Measurements from ENCODE around the gene ATP5MC3.
A peak's percentile ranks its signal among the peaks of the same experiment; 100 is the strongest.
"Not testable (repeated sequence)": the region's sequence is repeated elsewhere in the genome, so short reads cannot be mapped to it uniquely, and the experiment has no call there.

Gene ATP5MC3

DNA sequence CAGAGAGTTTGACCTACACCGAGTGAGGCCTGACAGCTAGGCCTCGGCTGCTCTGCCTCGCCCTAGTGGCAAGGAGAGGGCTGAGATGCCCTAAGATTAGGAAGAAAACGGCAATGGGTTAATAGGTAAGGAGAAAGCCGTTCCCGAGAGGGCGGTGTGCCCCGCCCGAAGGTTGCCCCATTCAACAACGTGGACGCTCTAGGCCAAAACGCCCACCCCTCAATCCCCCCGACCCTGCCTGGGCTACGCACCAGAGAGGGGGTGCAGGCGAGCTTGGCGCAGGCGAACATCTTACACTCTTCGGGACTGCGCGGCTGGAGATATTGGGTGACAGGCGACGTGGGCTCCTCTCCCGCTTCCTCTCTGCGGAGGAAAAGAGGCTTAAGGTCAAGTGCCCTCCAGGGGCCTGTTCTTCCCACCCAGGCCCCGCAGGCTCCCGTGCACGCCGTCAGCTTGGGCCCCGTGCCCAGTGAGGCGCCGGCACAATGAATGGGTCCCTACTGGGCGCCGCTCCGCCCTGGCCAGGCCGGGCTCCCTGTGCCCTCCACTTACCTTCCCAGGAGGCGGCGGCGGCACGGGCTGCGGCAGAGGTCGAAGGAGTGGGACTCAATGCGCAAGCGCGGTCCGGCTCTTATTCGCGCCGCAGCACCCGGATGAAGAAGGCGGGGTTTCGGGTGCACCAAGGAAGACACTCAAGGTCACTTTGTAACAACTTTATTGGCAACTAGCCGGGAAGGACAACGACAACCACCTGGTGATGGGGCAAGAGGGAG lies at the start of gene ATP5MC3:
Gene ATP5MC3, minus strand, starts transcription at position 607 of the 773 bp plus-strand sequence. Its CDS starts 317 bp downstream, at position 290.
- no peaks in the 10 kb centered on the region for H3K27me3 ChIP-seq (ENCODE audit: control insufficient read depth, insufficient read depth, low read length)
- H3K4me3 ChIP-seq (ENCODE audit: low read depth, low read length): peak within 1 kb of the TSS; percentile 96
- H3K4me1 ChIP-seq: peaks cover 13% of the 10 kb centered on the region
- no peaks in the 10 kb centered on the region for H3K36me3 ChIP-seq (ENCODE audit: control insufficient read depth, insufficient read depth, low read length)
- peaks cover 2% of the 10 kb centered on the region for H3K9me3 ChIP-seq (ENCODE audit: control insufficient read depth, low read length)
- H3K9ac ChIP-seq: peak within 1 kb of the TSS; percentile 89
- peaks cover 22% of the 10 kb centered on the region for H3K79me2 ChIP-seq
- peak within 1 kb of the TSS; percentile 94 for H2AFZ ChIP-seq
- H3K4me2 ChIP-seq (ENCODE audit: low read length): peak within 1 kb of the TSS; percentile 82
- TF ChIP-seq, protein P1, sequence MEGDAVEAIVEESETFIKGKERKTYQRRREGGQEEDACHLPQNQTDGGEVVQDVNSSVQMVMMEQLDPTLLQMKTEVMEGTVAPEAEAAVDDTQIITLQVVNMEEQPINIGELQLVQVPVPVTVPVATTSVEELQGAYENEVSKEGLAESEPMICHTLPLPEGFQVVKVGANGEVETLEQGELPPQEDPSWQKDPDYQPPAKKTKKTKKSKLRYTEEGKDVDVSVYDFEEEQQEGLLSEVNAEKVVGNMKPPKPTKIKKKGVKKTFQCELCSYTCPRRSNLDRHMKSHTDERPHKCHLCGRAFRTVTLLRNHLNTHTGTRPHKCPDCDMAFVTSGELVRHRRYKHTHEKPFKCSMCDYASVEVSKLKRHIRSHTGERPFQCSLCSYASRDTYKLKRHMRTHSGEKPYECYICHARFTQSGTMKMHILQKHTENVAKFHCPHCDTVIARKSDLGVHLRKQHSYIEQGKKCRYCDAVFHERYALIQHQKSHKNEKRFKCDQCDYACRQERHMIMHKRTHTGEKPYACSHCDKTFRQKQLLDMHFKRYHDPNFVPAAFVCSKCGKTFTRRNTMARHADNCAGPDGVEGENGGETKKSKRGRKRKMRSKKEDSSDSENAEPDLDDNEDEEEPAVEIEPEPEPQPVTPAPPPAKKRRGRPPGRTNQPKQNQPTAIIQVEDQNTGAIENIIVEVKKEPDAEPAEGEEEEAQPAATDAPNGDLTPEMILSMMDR (IDR thresholded peaks at IDR 0.05): no peak
- peak within 1 kb of the TSS; percentile 91 for H3K27ac ChIP-seq

DNA sequence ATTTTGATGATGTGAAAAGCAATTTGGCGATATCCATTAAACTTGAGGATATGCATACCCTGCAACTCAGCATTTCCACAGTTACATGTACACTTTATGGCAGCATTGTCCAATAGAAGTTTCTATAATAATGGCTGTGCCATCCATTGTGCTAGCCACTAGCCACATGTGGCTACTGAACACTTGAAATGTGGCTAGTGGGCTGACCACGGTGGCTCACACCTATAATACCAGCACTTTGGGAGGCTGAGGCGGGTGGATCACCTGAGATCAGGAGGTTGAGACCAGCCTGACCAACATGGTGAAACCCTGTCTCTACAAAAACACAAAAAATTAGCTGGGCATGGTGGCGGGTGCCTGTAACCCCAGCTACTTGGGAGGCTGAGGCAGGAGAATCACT lies 47.1 kb upstream of the ATP5MC3 start:
- not testable (repeated sequence) for H3K27me3 ChIP-seq (ENCODE audit: control insufficient read depth, insufficient read depth, low read length); H3K27ac ChIP-seq; H3K9me3 ChIP-seq (ENCODE audit: control insufficient read depth, low read length); H3K4me1 ChIP-seq; H3K4me3 ChIP-seq (ENCODE audit: low read depth, low read length); H3K4me2 ChIP-seq (ENCODE audit: low read length); H2AFZ ChIP-seq; H3K9ac ChIP-seq; H3K36me3 ChIP-seq (ENCODE audit: control insufficient read depth, insufficient read depth, low read length); H3K79me2 ChIP-seq

DNA sequence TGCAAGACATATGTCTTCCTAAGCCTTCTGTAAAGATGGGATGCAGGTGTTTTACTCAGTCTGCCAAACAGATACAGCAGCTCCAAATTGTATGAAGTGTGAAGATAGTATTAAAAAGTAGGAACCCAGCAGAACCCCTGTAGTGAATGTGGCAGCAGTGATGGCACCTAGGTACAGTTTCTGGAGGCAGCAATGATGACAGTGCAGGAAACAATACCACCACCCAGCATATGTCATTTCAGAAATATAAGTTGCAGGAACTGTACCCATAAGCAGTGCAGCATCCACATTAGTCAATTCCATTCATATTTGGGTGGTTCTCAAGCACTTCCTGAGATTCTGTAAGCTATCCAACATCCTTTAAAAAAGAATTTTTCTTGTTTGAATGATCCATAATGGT lies 46.7 kb upstream of the ATP5MC3 start:
- no peak overlapping the region for H3K4me2 ChIP-seq (ENCODE audit: low read length)
- H3K27me3 ChIP-seq (ENCODE audit: control insufficient read depth, insufficient read depth, low read length): no peaks in the 10 kb centered on the region
- no peaks in the 10 kb centered on the region for H3K79me2 ChIP-seq
- TF ChIP-seq, protein P1 (IDR thresholded peaks at IDR 0.05): no peak
- H3K4me3 ChIP-seq (ENCODE audit: low read depth, low read length): no peak overlapping the region
- no peak overlapping the region for H3K9ac ChIP-seq
- H3K4me1 ChIP-seq: no peaks in the 10 kb centered on the region
- no peak overlapping the region for H3K27ac ChIP-seq
- H2AFZ ChIP-seq: no peak overlapping the region
- no peaks in the 10 kb centered on the region for H3K9me3 ChIP-seq (ENCODE audit: control insufficient read depth, low read length)
- no peaks in the 10 kb centered on the region for H3K36me3 ChIP-seq (ENCODE audit: control insufficient read depth, insufficient read depth, low read length)

DNA sequence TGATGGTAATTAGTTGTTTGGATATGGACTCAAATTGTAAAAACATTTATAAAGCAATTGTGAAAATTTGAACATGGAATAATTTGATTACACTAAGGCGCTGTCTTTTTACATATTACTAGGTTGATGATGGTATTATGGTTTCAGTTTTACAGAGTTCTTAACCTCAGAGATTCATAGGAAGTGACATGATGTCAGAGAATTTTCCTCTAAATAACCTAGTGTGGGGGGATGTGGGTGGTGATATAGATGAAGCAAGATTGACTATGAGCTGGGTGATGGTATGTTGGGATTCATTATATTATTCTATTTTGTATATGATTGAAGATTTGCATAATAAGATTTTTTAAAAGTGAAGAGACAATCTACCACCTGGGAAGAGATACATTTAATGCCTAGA lies 45.9 kb upstream of the ATP5MC3 start:
- Histone ChIP-seq H3K4me3 (ENCODE audit: low read depth, low read length) (no peak overlapping the region), H3K4me1 (no peaks in the 10 kb centered on the region), H3K4me2 (ENCODE audit: low read length) (no peak overlapping the region), H3K27ac (no peak overlapping the region), H3K27me3 (ENCODE audit: control insufficient read depth, insufficient read depth, low read length) (no peaks in the 10 kb centered on the region), H3K36me3 (ENCODE audit: control insufficient read depth, insufficient read depth, low read length) (no peaks in the 10 kb centered on the region), H3K79me2 (no peaks in the 10 kb centered on the region), H3K9ac (no peak overlapping the region), H3K9me3 (ENCODE audit: control insufficient read depth, low read length) (no peaks in the 10 kb centered on the region), H2AFZ (no peak overlapping the region)
- TF ChIP-seq, protein P1 (IDR thresholded peaks at IDR 0.05): no peak

DNA sequence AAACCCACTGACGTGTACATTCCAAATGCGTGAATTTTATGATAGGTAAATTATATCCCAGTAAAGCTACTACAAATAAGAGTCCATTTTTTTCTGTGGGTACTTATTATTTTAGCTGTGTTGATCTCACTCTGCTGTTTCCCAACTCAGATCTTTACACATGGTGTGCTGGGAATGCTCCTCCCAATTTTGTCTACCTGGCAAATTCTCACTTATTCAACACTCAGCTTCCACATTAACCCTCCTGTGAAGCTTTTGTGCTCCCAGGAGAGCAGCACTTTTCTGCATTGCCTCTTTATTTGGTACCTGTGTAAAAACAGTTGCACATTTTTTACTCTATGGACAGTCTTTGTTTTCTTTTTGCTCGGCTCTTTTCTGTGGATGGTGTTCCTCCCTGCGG lies 38.6 kb upstream of the ATP5MC3 start:
- Histone ChIP-seq H3K9ac (no peak overlapping the region), H3K27me3 (ENCODE audit: control insufficient read depth, insufficient read depth, low read length) (no peaks in the 10 kb centered on the region), H3K27ac (no peak overlapping the region), H2AFZ (no peak overlapping the region), H3K4me2 (ENCODE audit: low read length) (no peak overlapping the region), H3K36me3 (ENCODE audit: control insufficient read depth, insufficient read depth, low read length) (no peaks in the 10 kb centered on the region), H3K9me3 (ENCODE audit: control insufficient read depth, low read length) (no peaks in the 10 kb centered on the region), H3K4me1 (no peaks in the 10 kb centered on the region), H3K4me3 (ENCODE audit: low read depth, low read length) (no peak overlapping the region), H3K79me2 (no peaks in the 10 kb centered on the region)
- TF ChIP-seq, protein P1 (IDR thresholded peaks at IDR 0.05): no peak

Measured in parathyroid adenoma (tissue), 2 donors.